ENCODE data around the gene ZRANB3.

DNA sequence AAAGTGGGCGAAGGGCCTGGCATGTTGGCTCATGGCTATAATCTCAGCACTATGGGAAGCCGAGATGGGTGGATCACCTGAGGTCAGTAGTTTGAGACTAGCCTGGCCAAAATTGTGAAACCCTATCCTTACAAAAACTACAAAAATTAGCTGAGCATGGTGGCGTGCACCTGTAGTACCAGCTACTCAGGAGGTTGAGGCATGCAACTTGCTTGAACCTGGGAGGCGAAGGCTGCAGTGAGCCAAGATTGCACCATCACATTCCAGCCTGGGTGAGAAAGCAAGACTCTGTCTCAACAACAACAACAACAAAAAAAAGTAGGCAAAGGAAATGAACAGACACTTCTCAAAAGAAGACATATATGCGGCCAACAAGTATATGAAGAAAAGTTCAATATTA lies 282.4 kb downstream of the ZRANB3 start:
- TF ChIP-seq, protein P1, sequence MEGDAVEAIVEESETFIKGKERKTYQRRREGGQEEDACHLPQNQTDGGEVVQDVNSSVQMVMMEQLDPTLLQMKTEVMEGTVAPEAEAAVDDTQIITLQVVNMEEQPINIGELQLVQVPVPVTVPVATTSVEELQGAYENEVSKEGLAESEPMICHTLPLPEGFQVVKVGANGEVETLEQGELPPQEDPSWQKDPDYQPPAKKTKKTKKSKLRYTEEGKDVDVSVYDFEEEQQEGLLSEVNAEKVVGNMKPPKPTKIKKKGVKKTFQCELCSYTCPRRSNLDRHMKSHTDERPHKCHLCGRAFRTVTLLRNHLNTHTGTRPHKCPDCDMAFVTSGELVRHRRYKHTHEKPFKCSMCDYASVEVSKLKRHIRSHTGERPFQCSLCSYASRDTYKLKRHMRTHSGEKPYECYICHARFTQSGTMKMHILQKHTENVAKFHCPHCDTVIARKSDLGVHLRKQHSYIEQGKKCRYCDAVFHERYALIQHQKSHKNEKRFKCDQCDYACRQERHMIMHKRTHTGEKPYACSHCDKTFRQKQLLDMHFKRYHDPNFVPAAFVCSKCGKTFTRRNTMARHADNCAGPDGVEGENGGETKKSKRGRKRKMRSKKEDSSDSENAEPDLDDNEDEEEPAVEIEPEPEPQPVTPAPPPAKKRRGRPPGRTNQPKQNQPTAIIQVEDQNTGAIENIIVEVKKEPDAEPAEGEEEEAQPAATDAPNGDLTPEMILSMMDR (tag by site-specific recombination; IDR thresholded peaks at IDR 0.05): no peak
- TF ChIP-seq SALL2 (tag by site-specific recombination; IDR thresholded peaks at IDR 0.05; ENCODE audit: borderline replicate concordance) (no peak), YY1 (tag by site-specific recombination; IDR thresholded peaks at IDR 0.05) (no peak), ZNF341 (tag by site-specific recombination; IDR thresholded peaks at IDR 0.05; ENCODE audit: low read depth) (no peak), ZNF114 (tag by site-specific recombination; IDR thresholded peaks at IDR 0.05) (no peak), MYNN (tag by site-specific recombination; IDR thresholded peaks at IDR 0.05; ENCODE audit: borderline replicate concordance) (no peak), WT1 (tag by site-specific recombination; IDR thresholded peaks at IDR 0.05) (no peak), BCL11B (tag by site-specific recombination; IDR thresholded peaks at IDR 0.05; ENCODE audit: low read depth) (no peak), ZBTB7A (tag by site-specific recombination; IDR thresholded peaks at IDR 0.05; ENCODE audit: low read depth) (no peak), ZNF133 (tag by site-specific recombination; IDR thresholded peaks at IDR 0.05) (no peak), ZNF140 (tag by site-specific recombination; IDR thresholded peaks at IDR 0.05) (no peak), ZFP3 (tag by site-specific recombination; IDR thresholded peaks at IDR 0.05; ENCODE audit: low read depth) (no peak), ZNF274 (IDR thresholded peaks at IDR 0.05; ENCODE audit: low read length) (no peak), ZNF274 (tag by site-specific recombination; IDR thresholded peaks at IDR 0.05; ENCODE audit: borderline replicate concordance) (no peak)
- TF ChIP-seq, protein P2, sequence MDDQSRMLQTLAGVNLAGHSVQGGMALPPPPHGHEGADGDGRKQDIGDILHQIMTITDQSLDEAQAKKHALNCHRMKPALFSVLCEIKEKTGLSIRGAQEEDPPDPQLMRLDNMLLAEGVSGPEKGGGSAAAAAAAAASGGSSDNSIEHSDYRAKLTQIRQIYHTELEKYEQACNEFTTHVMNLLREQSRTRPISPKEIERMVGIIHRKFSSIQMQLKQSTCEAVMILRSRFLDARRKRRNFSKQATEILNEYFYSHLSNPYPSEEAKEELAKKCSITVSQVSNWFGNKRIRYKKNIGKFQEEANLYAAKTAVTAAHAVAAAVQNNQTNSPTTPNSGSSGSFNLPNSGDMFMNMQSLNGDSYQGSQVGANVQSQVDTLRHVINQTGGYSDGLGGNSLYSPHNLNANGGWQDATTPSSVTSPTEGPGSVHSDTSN (CRISPR knock-in tag; IDR thresholded peaks at IDR 0.05): no peak
